H1 (cell line): ENCODE data around the gene STAT3. TPM values are rescaled to one million over a fixed set of nuclear protein-coding genes. Genes with fewer than 3 reads are reported as not detected.

ENCODE experiments used
- ASH2L ChIP-seq: fragments of 200-600, 300-600 bp; sonication (generic); IDR thresholded peaks from one replicate; pipeline ENCODE4 v1.7.1; 2017; ENCODE audit warnings: low read length
- EZH2 ChIP-seq: fragments of 200-600 bp; sonication (generic); IDR thresholded peaks from 2 replicates; pipeline ENCODE4 v1.7.1; 2012; ENCODE audit warnings: low read depth, mild to moderate bottlenecking, moderate library complexity, low read length, inconsistent platforms; ENCODE audit not compliant: severe bottlenecking
- FOSL1 ChIP-seq: IDR thresholded peaks from 2 replicates; pipeline ENCODE4 v1.6.1; 2011; ENCODE audit warnings: mild to moderate bottlenecking, low read depth, low read length, moderate library complexity; ENCODE audit not compliant: insufficient read depth
- KDM4A ChIP-seq: IDR thresholded peaks from one replicate; pipeline ENCODE4 v1.7.1; 2012; ENCODE audit warnings: low read depth, mild to moderate bottlenecking, moderate library complexity, low read length, inconsistent platforms; ENCODE audit not compliant: severe bottlenecking
- NRF1 ChIP-seq: IDR thresholded peaks from 2 replicates; pipeline ENCODE4 v1.6.1; 2011; ENCODE audit warnings: mild to moderate bottlenecking, low read depth, low read length, improper control_type of control experiment
- RAD21 ChIP-seq, 2 experiments: IDR thresholded peaks in 1 of 2; conservative IDR thresholded peaks in 1 of 2; 2 replicates each; pipeline ENCODE4 v1.6.1; 2011; ENCODE audit warnings: low read depth in 2 of 2, low read length in 2 of 2, improper control_type of control experiment in 1 of 2, inconsistent platforms in 1 of 2, mild to moderate bottlenecking in 1 of 2, moderate library complexity in 1 of 2
- RXRA ChIP-seq: IDR thresholded peaks from 2 replicates; pipeline ENCODE4 v1.6.1; 2011; ENCODE audit warnings: low read depth, mild to moderate bottlenecking, low read length, moderate library complexity; ENCODE audit not compliant: insufficient read depth
- SIN3A ChIP-seq, 2 experiments: IDR thresholded peaks in 1 of 2; conservative IDR thresholded peaks in 1 of 2; 2 replicates each; pipeline ENCODE4 v1.6.1; 2011 to 2012; ENCODE audit warnings: low read length in 2 of 2, improper control_type of control experiment in 1 of 2, low read depth in 1 of 2, mild to moderate bottlenecking in 1 of 2
- SP2 ChIP-seq: IDR thresholded peaks from 2 replicates; pipeline ENCODE4 v1.6.1; 2012; ENCODE audit warnings: mild to moderate bottlenecking, low read length, inconsistent platforms
- polyA plus RNA-seq, 7 experiments: library from polyadenylated mRNA; depleted of rRNA in 3 of 7; stranded (reverse) in 5 of 7; unstranded in 2 of 7; fragments of >200 nt in 5 of 7; fragments of 200-250 nt in 2 of 7; gene quantifications; 1 replicate in 5 of 7; 2 replicates in 1 of 7; 4 replicates in 1 of 7; pipeline versions ENCODE4 v1.2.1 to v1.2.3, GENCODE V29; 2011 to 2013; ENCODE audit warnings: missing spikeins in 2 of 7, mixed read lengths in 2 of 7
- total RNA-seq: library from RNA; stranded (reverse); fragmentation: NEBNext Ultra II Directional; extraction: Animal tissue kit (Norgen Biotek cat#: 25700); gene quantifications from 2 replicates; pipeline ENCODE4 v1.2.1, GENCODE V29; 2021
- TF ChIP-seq, protein P1 (sequence below): fragments of 300-600 bp; sonication (generic); IDR thresholded peaks from 2 replicates; pipeline ENCODE4 v1.7.1; 2012; ENCODE audit warnings: low read length, moderate library complexity, mild to moderate bottlenecking, inconsistent platforms; ENCODE audit not compliant: insufficient replicate concordance

STAT3 gene
- total and polyA plus RNA-seq, 2 of the 8 experiments (the other 6 are each of a cell fraction or from before 2014, with no cell fraction given): 38.4 to 94.1 TPM

DNA sequence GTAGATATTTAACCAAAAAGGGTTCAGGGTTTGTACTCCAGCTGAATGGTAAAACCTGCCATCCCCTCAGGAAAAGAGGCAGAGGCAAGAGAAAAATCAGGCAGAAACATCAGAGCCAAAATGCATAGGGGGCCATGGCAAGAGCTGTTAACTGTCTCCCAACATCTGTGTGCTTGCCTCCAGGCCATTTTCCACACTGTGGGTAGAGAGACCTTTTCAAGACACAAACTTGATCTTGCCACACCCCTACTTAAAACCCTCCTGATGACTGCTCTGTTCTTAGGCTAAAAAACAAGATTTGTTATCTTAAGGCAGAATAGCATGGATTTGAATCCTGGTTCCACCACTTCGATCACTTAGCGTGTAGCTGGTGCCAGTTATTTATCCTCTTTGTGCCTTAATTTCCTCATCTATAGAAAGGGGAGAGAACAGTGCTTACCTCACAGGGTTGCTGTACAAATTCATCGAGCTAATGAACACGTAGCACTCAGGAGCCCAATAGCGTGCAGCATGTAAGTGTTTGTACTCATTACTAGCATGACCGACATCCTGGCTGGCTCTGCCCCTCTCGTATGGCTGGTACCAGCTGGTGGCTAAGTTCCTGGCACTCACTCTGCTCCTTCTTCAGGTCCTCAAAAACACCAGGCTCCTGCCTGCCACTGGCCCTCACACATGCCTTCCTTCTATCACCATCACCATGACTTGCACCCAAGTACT, 25.8 kb downstream of the STAT3 start (continued):
- TF ChIP-seq, protein P1, sequence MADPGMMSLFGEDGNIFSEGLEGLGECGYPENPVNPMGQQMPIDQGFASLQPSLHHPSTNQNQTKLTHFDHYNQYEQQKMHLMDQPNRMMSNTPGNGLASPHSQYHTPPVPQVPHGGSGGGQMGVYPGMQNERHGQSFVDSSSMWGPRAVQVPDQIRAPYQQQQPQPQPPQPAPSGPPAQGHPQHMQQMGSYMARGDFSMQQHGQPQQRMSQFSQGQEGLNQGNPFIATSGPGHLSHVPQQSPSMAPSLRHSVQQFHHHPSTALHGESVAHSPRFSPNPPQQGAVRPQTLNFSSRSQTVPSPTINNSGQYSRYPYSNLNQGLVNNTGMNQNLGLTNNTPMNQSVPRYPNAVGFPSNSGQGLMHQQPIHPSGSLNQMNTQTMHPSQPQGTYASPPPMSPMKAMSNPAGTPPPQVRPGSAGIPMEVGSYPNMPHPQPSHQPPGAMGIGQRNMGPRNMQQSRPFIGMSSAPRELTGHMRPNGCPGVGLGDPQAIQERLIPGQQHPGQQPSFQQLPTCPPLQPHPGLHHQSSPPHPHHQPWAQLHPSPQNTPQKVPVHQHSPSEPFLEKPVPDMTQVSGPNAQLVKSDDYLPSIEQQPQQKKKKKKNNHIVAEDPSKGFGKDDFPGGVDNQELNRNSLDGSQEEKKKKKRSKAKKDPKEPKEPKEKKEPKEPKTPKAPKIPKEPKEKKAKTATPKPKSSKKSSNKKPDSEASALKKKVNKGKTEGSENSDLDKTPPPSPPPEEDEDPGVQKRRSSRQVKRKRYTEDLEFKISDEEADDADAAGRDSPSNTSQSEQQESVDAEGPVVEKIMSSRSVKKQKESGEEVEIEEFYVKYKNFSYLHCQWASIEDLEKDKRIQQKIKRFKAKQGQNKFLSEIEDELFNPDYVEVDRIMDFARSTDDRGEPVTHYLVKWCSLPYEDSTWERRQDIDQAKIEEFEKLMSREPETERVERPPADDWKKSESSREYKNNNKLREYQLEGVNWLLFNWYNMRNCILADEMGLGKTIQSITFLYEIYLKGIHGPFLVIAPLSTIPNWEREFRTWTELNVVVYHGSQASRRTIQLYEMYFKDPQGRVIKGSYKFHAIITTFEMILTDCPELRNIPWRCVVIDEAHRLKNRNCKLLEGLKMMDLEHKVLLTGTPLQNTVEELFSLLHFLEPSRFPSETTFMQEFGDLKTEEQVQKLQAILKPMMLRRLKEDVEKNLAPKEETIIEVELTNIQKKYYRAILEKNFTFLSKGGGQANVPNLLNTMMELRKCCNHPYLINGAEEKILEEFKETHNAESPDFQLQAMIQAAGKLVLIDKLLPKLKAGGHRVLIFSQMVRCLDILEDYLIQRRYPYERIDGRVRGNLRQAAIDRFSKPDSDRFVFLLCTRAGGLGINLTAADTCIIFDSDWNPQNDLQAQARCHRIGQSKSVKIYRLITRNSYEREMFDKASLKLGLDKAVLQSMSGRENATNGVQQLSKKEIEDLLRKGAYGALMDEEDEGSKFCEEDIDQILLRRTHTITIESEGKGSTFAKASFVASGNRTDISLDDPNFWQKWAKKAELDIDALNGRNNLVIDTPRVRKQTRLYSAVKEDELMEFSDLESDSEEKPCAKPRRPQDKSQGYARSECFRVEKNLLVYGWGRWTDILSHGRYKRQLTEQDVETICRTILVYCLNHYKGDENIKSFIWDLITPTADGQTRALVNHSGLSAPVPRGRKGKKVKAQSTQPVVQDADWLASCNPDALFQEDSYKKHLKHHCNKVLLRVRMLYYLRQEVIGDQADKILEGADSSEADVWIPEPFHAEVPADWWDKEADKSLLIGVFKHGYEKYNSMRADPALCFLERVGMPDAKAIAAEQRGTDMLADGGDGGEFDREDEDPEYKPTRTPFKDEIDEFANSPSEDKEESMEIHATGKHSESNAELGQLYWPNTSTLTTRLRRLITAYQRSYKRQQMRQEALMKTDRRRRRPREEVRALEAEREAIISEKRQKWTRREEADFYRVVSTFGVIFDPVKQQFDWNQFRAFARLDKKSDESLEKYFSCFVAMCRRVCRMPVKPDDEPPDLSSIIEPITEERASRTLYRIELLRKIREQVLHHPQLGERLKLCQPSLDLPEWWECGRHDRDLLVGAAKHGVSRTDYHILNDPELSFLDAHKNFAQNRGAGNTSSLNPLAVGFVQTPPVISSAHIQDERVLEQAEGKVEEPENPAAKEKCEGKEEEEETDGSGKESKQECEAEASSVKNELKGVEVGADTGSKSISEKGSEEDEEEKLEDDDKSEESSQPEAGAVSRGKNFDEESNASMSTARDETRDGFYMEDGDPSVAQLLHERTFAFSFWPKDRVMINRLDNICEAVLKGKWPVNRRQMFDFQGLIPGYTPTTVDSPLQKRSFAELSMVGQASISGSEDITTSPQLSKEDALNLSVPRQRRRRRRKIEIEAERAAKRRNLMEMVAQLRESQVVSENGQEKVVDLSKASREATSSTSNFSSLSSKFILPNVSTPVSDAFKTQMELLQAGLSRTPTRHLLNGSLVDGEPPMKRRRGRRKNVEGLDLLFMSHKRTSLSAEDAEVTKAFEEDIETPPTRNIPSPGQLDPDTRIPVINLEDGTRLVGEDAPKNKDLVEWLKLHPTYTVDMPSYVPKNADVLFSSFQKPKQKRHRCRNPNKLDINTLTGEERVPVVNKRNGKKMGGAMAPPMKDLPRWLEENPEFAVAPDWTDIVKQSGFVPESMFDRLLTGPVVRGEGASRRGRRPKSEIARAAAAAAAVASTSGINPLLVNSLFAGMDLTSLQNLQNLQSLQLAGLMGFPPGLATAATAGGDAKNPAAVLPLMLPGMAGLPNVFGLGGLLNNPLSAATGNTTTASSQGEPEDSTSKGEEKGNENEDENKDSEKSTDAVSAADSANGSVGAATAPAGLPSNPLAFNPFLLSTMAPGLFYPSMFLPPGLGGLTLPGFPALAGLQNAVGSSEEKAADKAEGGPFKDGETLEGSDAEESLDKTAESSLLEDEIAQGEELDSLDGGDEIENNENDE: no peak
- TF ChIP-seq KDM4A: no peak
- no peak for TF ChIP-seq NRF1
- TF ChIP-seq SIN3A (conservative IDR thresholded peaks at IDR 0.05 in 1 of 2, IDR thresholded peaks at IDR 0.05 in 1 of 2; ENCODE audit: low read depth in 1 of 2, low read length in 2 of 2): no peak
- TF ChIP-seq ASH2L: no peak
- no peak for TF ChIP-seq FOSL1
- TF ChIP-seq EZH2: no peak
- TF ChIP-seq SP2: no peak
- no peak for TF ChIP-seq RAD21 (IDR thresholded peaks at IDR 0.05 in 1 of 2, conservative IDR thresholded peaks at IDR 0.05 in 1 of 2; ENCODE audit: low read depth in 2 of 2, low read length in 2 of 2)
- TF ChIP-seq RXRA: no peak
